Prostate gland (tissue), 2 donors: Measurements from ENCODE around the gene CNKSR3. TPM values are rescaled to one million over a fixed set of nuclear protein-coding genes. Genes with fewer than 3 reads are reported as not detected.

ENCODE experiments used
- DNase-seq: peaks from one replicate; pipeline ENCODE4 v3.0.0-alpha.2; 2019; ENCODE audit warnings: low spot score
- H3K27ac ChIP-seq, 2 donors: fragments of 200-600 bp; sonication (generic); 2 replicates each; pipeline ENCODE4 v1.5.1; 2017 to 2019
- H3K27me3 ChIP-seq: fragments of 200-600 bp; sonication (generic); replicated peaks from 2 replicates; pipeline ENCODE4 v1.5.1; 2019; ENCODE audit not compliant: insufficient read depth
- H3K36me3 ChIP-seq, 2 donors: fragments of 200-600 bp; sonication (generic); 1 replicate in 1 of 2; 2 replicates in 1 of 2; pipeline versions ENCODE4 v1.5.1 to v1.8.1; 2017 to 2019
- H3K4me1 ChIP-seq: fragments of 200-600 bp; sonication (generic); replicated peaks from 2 replicates; pipeline ENCODE4 v1.5.1; 2019
- H3K4me3 ChIP-seq, 2 donors: fragments of 200-600 bp; sonication (generic); 2 replicates each; pipeline ENCODE4 v1.5.1; 2017 to 2019
- H3K9me3 ChIP-seq: fragments of 200-600 bp; sonication (generic); 2 replicates; pipeline ENCODE4 v1.5.1; 2017
- CTCF ChIP-seq, 4 experiments: fragments of 200-600 bp in 2 of 4; fragments of 450-650 bp in 2 of 4; sonication (generic) in 2 of 4; IDR thresholded peaks; 1 replicate in 3 of 4; 2 replicates in 1 of 4; pipeline ENCODE4 v1.5.1; 2016 to 2019; ENCODE audit warnings: antibody characterized with exemption in 4 of 4, mild to moderate bottlenecking in 2 of 4, moderate library complexity in 2 of 4
- POLR2A ChIP-seq: fragments of 450-650 bp; IDR thresholded peaks from one replicate; pipeline ENCODE4 v1.6.1; 2016; ENCODE audit warnings: antibody characterized with exemption, mild to moderate bottlenecking
- POLR2AphosphoS5 ChIP-seq: sonication (generic); formaldehyde crosslinking; IDR thresholded peaks from one replicate; pipeline ENCODE4 v1.6.1; 2017; ENCODE audit warnings: antibody characterized with exemption
- WGBS: methylation state at CpG from one replicate; pipeline ENCODE4 v1.1.5; 2018; 5-methylcytosine and 5-hydroxymethylcytosine counted together
- intact Hi-C: fragments of 100-400 bp; cut with DNase I; formaldehyde crosslinking; loops from one replicate; pipeline ENCODE4 v1.14.2; 2022
- total RNA-seq, 2 donors: library from RNA; depleted of rRNA; stranded (reverse); fragments of >200 nt; gene quantifications; one replicate each; pipeline ENCODE4 v1.1.0, GENCODE V29; 2016

CNKSR3 gene
- 10 to 100 TPM in 1 of 2 donors, 1 to 10 TPM in 1; 8.7 to 23.5 TPM for total RNA-seq

- no peaks in the 10 kb centered on the region for H3K36me3 ChIP-seq
- peak; percentile 92 for DNase-seq
- TF ChIP-seq POLR2AphosphoS5 (peak; percentile 80), POLR2A (peak; percentile 88), CTCF (IDR thresholded peaks at IDR 0.05) (peak in 2 of 4 experiments; percentile 4 to 14)
- WGBS, result under 1% methylated on average over 74 of the region's 86 CpGs
- H3K27ac ChIP-seq, result peak within 1 kb of the TSS; percentile 89 to 92
- no peaks in the 10 kb centered on the region for H3K9me3 ChIP-seq
- no peaks in the 10 kb centered on the region for H3K4me1 ChIP-seq
- H3K4me3 ChIP-seq, result peak within 1 kb of the TSS; percentile 65 to 72
- intact Hi-C loops, result no loop called here
- no peaks in the 10 kb centered on the region for H3K27me3 ChIP-seq
Observed at GRCh38 chr6:154510144-154510905, at the start of gene CNKSR3. Gene CNKSR3 (minus strand): TSS chr6:154510685. CDS start chr6:154510114, 571 bp downstream.

GRCh38 chr6:154558984-154559383, 48.5 kb upstream of the CNKSR3 start:
- no peak for DNase-seq
- no peaks in the 10 kb centered on the region for H3K36me3 ChIP-seq
- no peak overlapping the region for H3K27ac ChIP-seq
- H3K27me3 ChIP-seq, result no peaks in the 10 kb centered on the region
- no peaks in the 10 kb centered on the region for H3K9me3 ChIP-seq
- WGBS, result 69% methylated on average over 5 of the region's 5 CpGs
- TF ChIP-seq CTCF (IDR thresholded peaks at IDR 0.05), result no peak
- TF ChIP-seq POLR2AphosphoS5, result no peak
- TF ChIP-seq POLR2A, result no peak
- intact Hi-C loops, result no loop called here
- H3K4me1 ChIP-seq, result no peaks in the 10 kb centered on the region
- no peak overlapping the region for H3K4me3 ChIP-seq

GRCh38 chr6:154558513-154558912, 48.0 kb upstream of the CNKSR3 start:
- H3K27ac ChIP-seq, result no peak overlapping the region
- H3K9me3 ChIP-seq, result no peaks in the 10 kb centered on the region
- no peaks in the 10 kb centered on the region for H3K27me3 ChIP-seq
- no peak for DNase-seq
- intact Hi-C loops, result no loop called here
- no peak for TF ChIP-seq CTCF (IDR thresholded peaks at IDR 0.05)
- TF ChIP-seq POLR2A, result no peak
- no peak for TF ChIP-seq POLR2AphosphoS5
- 93% methylated on average over 6 of the region's 6 CpGs for WGBS
- H3K4me1 ChIP-seq, result no peaks in the 10 kb centered on the region
- H3K36me3 ChIP-seq, result no peaks in the 10 kb centered on the region
- H3K4me3 ChIP-seq, result no peak overlapping the region

GRCh38 chr6:154555073-154555677, 44.7 kb upstream of the CNKSR3 start:
- no peak for TF ChIP-seq POLR2AphosphoS5
- no peak for TF ChIP-seq POLR2A
- TF ChIP-seq CTCF (IDR thresholded peaks at IDR 0.05), result no peak
- no peak overlapping the region for H3K4me3 ChIP-seq
- no peaks in the 10 kb centered on the region for H3K36me3 ChIP-seq
- H3K9me3 ChIP-seq, result no peaks in the 10 kb centered on the region
- intact Hi-C loops, result no loop called here
- no peak for DNase-seq
- no peak overlapping the region for H3K27ac ChIP-seq
- H3K4me1 ChIP-seq, result no peaks in the 10 kb centered on the region
- 48% methylated on average over 7 of the region's 7 CpGs for whole genome bisulfite sequencing
- no peaks in the 10 kb centered on the region for H3K27me3 ChIP-seq
